Posterior cingulate gyrus (tissue), 11 donors: ENCODE measurements around the gene MTM1.

Experiments
- DNase-seq, 10 donors: peaks; one replicate each; pipeline versions ENCODE4 v3.0.0 to v3.0.0-alpha.2; 2020 to 2021; ENCODE audit warnings: mixed read lengths in 3 of 10
- intact Hi-C: fragments of 100-400 bp; cut with DNase I; formaldehyde crosslinking; loops from one replicate; pipeline ENCODE4 v1.15.1; 2023

The MTM1 gene

GRCh38 chrX:150547375-150548115, 20.9 kb upstream of the MTM1 start:
- intact Hi-C loops, result no loop called here
- DNase-seq, result peak; percentile 47 to 96 (median 67)

- intact Hi-C loops, result no loop called here
- DNase-seq, result no peak
These were observed 20.2 kb upstream of the MTM1 start for GRCh38 chrX:150548251-150548650.

GRCh38 chrX:150548684-150549083, 19.7 kb upstream of the MTM1 start:
- intact Hi-C loops, result no loop called here
- no peak for DNase-seq

GRCh38 chrX:150551963-150552362, 16.5 kb upstream of the MTM1 start:
- DNase-seq, result no peak
- intact Hi-C loops, result no loop called here

- intact Hi-C loops, result no loop called here
These were observed 10.0 kb upstream of the MTM1 start for GRCh38 chrX:150558424-150558823.

GRCh38 chrX:150564838-150565237, 3.6 kb upstream of the MTM1 start:
- intact Hi-C loops, result loop anchor here (10.0 kb wide), 1 partner anchor 200 kb away; the partner anchor contains the start of gene MAMLD1
- DNase-seq, result no peak

More at GRCh38 chrX:150558424-150558823, 10.0 kb upstream of the MTM1 start:
- no peak for DNase-seq

GRCh38 chrX:150565551-150565950, 2.9 kb upstream of the MTM1 start:
- DNase-seq, result peak in 1 of 10 donors; percentile 61
- intact Hi-C loops, result loop anchor here (10.0 kb wide), 1 partner anchor 201 kb away; the partner anchor contains the start of gene MAMLD1

- no peak for DNase-seq
- intact Hi-C loops, result loop anchor here (10.0 kb wide), 1 partner anchor 202 kb away; the partner anchor contains the start of gene MAMLD1
These were observed 1.7 kb upstream of the MTM1 start for GRCh38 chrX:150566734-150567182.

GRCh38 chrX:150567645-150568319, 639 bp upstream of the MTM1 start:
- intact Hi-C loops, result loop anchor here (10.0 kb wide), 1 partner anchor 203 kb away; the partner anchor contains the start of gene MAMLD1
- DNase-seq, result no peak

- intact Hi-C loops, result loop anchor here (10.0 kb wide), 1 partner anchor 204 kb away; the partner anchor contains the start of gene MAMLD1
- peak in 1 of 10 donors; percentile 18 for DNase-seq
These were observed 695 bp downstream of the MTM1 start for GRCh38 chrX:150569155-150569477.

- intact Hi-C loops, result no loop called here
- no peak for DNase-seq
These were observed 2.1 kb downstream of the MTM1 start for GRCh38 chrX:150570512-150570911.

GRCh38 chrX:150572206-150572605, 3.8 kb downstream of the MTM1 start:
- intact Hi-C loops, result no loop called here
- no peak for DNase-seq

- intact Hi-C loops, result no loop called here
These were observed 4.7 kb downstream of the MTM1 start for GRCh38 chrX:150573106-150573505.

GRCh38 chrX:150573702-150574101, 5.3 kb downstream of the MTM1 start:
- intact Hi-C loops, result no loop called here
- no peak for DNase-seq

More at GRCh38 chrX:150573106-150573505, 4.7 kb downstream of the MTM1 start:
- no peak for DNase-seq

- DNase-seq, result no peak
- intact Hi-C loops, result no loop called here
These were observed 6.4 kb downstream of the MTM1 start for GRCh38 chrX:150574559-150575418.

- intact Hi-C loops, result no loop called here
- no peak for DNase-seq
These were observed 7.0 kb downstream of the MTM1 start for GRCh38 chrX:150575419-150575814.

- DNase-seq, result no peak
- intact Hi-C loops, result no loop called here
These were observed 8.8 kb downstream of the MTM1 start for GRCh38 chrX:150577174-150577573.

- DNase-seq, result no peak
- intact Hi-C loops, result no loop called here
These were observed 12.8 kb downstream of the MTM1 start for GRCh38 chrX:150581093-150581775.

GRCh38 chrX:150582338-150582948, 14.0 kb downstream of the MTM1 start:
- no peak for DNase-seq
- intact Hi-C loops, result no loop called here
